ENCODE measurements around the gene NT5E. TPM values are rescaled to one million over a fixed set of nuclear protein-coding genes. Genes with fewer than 3 reads are reported as not detected.

The NT5E gene
- total RNA-seq, 1 experiment from 2014 or later: 0.52 TPM

DNA sequence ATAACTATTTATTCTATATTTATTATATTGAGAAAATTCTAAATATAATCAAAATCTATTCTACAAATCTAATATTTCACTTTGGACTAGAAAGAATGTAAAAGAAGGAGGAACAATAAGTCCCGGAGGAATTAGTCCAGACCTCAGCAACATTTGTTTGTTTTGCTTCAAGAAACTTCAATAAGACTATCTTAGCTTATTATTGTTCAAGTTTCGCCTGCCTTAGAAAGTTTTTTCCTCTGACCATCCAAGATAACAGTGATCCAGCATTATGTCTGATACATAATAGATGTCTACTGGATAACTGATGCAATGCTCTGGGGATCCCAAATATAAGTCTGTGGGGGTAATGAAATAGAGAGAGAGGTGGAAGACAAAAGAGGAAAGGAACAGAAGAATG is 28.7 kb upstream of the NT5E start:
- Mint-ChIP-seq H3K4me1 (no peaks in the 10 kb centered on the region; a peak in 1 of 4 replicates), H3K4me3 (no peak overlapping the region), H3K27ac (no peak overlapping the region), H3K9me3 (peaks cover 7 to 10% of the 10 kb centered on the region in 2 experiments; a peak in 4 of 5 replicates), H3K36me3 (ENCODE audit: insufficient read depth in 1 of 3, low read depth in 3 of 3) (peaks cover 0 to 4% (median 0%) of the 10 kb centered on the region in 3 experiments; a peak in 2 of 7 replicates), H3K27me3 (ENCODE audit: low read depth) (no peaks in the 10 kb centered on the region)
- H3K27me3 ChIP-seq (ENCODE audit: insufficient read depth, low read length): no peaks in the 10 kb centered on the region; the same call in 1 of the 2 replicates
- no peaks in the 10 kb centered on the region for H3K79me1 ChIP-seq (ENCODE audit: insufficient read depth, low read depth, low read length, poor library complexity, severe bottlenecking)
- H3K27ac ChIP-seq (ENCODE audit: insufficient read length, low read depth, low read length): no peak overlapping the region
- H3K56ac ChIP-seq (ENCODE audit: insufficient read length, low read depth, low read length): no peak overlapping the region
- no peaks in the 10 kb centered on the region for H3K9me3 ChIP-seq (ENCODE audit: control insufficient read depth, low read depth, low read length)
- H3K23me2 ChIP-seq (ENCODE audit: insufficient read length, low read depth, low read length, poor library complexity, severe bottlenecking): no peaks in the 10 kb centered on the region
- TF ChIP-seq, protein P1, sequence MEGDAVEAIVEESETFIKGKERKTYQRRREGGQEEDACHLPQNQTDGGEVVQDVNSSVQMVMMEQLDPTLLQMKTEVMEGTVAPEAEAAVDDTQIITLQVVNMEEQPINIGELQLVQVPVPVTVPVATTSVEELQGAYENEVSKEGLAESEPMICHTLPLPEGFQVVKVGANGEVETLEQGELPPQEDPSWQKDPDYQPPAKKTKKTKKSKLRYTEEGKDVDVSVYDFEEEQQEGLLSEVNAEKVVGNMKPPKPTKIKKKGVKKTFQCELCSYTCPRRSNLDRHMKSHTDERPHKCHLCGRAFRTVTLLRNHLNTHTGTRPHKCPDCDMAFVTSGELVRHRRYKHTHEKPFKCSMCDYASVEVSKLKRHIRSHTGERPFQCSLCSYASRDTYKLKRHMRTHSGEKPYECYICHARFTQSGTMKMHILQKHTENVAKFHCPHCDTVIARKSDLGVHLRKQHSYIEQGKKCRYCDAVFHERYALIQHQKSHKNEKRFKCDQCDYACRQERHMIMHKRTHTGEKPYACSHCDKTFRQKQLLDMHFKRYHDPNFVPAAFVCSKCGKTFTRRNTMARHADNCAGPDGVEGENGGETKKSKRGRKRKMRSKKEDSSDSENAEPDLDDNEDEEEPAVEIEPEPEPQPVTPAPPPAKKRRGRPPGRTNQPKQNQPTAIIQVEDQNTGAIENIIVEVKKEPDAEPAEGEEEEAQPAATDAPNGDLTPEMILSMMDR (conservative IDR thresholded peaks at IDR 0.05): no peak
- no peak overlapping the region for H4K8ac ChIP-seq (replicated peaks; ENCODE audit: insufficient read length, low read depth, low read length)
- H2AK5ac ChIP-seq (ENCODE audit: insufficient read length, low read length): no peak overlapping the region
- no peak overlapping the region for H3K4ac ChIP-seq (ENCODE audit: low read depth, low read length)
- H2BK12ac ChIP-seq (ENCODE audit: insufficient read length, low read depth, low read length): no peak overlapping the region
- no peak overlapping the region for H3K23ac ChIP-seq (ENCODE audit: insufficient read length, low read depth, low read length)
- DNase-seq: no peak
- H3K14ac ChIP-seq (ENCODE audit: insufficient read depth, low read length): no peak overlapping the region
- H4K20me1 ChIP-seq (ENCODE audit: control insufficient read depth, insufficient read depth, insufficient read length): no peaks in the 10 kb centered on the region
- no CpG with 5 or more reads among the region's 2 CpGs for WGBS (ENCODE audit: extremely low coverage, insufficient read length, low lambda C conversion rate)
- H2BK120ac ChIP-seq (ENCODE audit: low read depth, low read length, poor library complexity, severe bottlenecking): no peak overlapping the region
- H3T11ph ChIP-seq (ENCODE audit: low read length): no peak overlapping the region
- H3K9ac ChIP-seq (ENCODE audit: extremely low read depth, insufficient read length, low read length): no peak overlapping the region
- H2AFZ ChIP-seq (ENCODE audit: low read length): no peak overlapping the region
- no peak overlapping the region for H4K91ac ChIP-seq (ENCODE audit: insufficient read length, low read depth, low read length)
- H3K4me1 ChIP-seq (ENCODE audit: insufficient read depth, low read length): no peaks in the 10 kb centered on the region
- no peak overlapping the region for H3K18ac ChIP-seq (ENCODE audit: insufficient read length, low read depth, low read length)
- no peak overlapping the region for H2BK15ac ChIP-seq (ENCODE audit: low read depth, low read length)
- no peak overlapping the region for H4K5ac ChIP-seq (ENCODE audit: insufficient read length, low read depth, low read length)
- H3K4me2 ChIP-seq (ENCODE audit: insufficient read depth, insufficient read length, low read length): no peak overlapping the region
- H2BK5ac ChIP-seq (ENCODE audit: insufficient read length, low read length): no peak overlapping the region
- H3K79me2 ChIP-seq (ENCODE audit: insufficient read depth, low read length): no peaks in the 10 kb centered on the region
- no peak overlapping the region for H2BK20ac ChIP-seq (ENCODE audit: low read depth, low read length, poor library complexity, severe bottlenecking)
